Stimulated activated CD8-positive, alpha-beta memory T cell treated with anti-CD3 and anti-CD28 coated beads, Interleukin-4, amount 100 ng/mL, for 1 hour (primary cell): ENCODE data around the gene AFF2.

Experiments used
- DNase-seq, 2 donors: peaks; one replicate each; pipeline ENCODE4 v3.0.0-alpha.2; 2020; ENCODE audit warnings: low read depth in 2 of 2, low spot score in 1 of 2

Gene AFF2

DNA sequence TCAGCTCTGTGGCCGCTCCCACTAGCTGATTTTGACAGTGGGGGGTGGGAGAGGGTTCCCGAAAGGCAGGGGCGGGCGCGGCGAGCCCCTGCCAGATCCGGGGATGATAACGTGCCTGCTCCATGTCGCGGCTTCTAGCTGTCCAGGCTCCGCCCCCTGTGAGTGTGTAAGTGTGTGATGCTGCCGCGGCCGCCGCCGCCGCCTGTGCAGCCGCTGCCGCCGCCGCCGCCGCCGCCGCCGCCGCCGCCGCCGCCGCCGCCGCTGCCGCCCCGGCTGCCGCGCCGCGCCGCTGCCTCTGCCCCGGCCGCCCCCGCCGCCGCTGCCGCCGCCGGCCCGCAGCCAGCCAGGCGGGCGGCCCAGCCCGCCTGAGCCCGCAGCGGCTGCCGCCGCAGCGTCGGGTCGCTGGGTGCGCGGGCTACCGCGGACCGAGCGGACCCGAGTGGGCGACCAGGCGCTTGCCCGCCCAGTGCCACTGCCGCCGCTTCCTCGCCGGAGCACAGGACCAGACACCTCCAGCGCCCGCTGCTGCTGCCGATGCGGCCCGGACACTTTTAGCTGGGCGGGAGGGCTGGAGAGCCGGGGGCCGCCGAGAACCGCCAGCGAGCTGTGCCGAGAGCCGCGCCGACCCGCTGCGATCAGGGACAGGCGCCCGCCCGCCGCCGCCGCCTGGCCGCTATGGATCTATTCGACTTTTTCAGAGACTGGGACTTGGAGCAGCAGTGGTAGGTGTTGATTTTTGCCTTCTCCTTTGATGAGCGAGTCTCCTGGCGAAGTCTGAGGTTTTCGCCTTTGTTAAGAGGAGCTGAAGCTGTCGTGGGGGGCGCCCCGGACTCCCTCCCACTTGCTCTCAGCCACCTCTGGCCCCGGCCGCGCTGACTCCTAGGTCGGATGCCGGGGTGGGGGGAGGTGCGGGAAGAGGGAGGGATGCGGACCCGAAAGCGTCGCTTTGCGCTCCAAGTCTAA, at the start of gene AFF2:
Gene AFF2 (plus strand): TSS at position 195 of the 963 bp plus-strand sequence. CDS start 481 bp downstream, at position 676.
- DNase-seq = no peak

DNA sequence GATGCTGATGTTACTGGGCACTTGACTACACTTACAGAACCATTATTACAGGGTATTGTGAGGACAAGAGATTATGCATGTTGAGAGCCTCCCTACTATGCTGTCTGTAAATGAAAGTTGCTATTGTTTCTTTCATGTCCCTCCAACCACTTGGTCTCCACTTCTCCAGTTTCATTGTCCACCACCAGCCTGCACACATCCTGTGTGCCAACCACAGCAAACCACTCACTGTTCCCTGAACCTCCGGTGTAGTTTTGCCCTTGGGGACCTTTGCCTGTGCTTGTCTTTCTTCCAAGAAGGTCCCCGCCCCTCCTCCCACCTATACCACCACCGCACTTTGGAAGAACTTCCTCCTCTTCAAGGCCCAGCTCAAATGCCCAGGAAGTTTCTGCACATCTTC, 43.1 kb upstream of the AFF2 start:
- no peak for DNase-seq

DNA sequence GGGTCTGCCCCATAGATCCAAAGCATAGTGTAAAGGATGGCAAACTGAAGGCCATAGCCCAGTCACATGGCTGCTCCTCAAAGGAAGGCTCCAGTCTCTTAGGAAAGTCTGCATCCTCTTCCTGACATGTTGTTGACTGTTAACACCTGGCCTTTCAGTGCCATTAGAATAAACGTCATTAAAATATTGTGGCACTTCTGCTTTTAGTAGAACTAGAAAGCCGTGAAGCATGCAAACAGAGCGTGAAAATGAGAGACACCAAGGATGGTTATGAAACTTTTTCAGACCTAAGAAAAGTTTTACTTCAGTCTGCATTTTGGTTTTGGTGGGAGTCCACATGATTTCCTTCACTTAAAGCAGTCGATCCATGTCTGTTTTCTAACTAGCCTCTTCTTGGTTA, 41.1 kb upstream of the AFF2 start:
- no peak for DNase-seq

- DNase-seq = no peak
These were observed 34.1 kb upstream of the AFF2 start for GRCh38 chrX:148466292-148466691.

DNA sequence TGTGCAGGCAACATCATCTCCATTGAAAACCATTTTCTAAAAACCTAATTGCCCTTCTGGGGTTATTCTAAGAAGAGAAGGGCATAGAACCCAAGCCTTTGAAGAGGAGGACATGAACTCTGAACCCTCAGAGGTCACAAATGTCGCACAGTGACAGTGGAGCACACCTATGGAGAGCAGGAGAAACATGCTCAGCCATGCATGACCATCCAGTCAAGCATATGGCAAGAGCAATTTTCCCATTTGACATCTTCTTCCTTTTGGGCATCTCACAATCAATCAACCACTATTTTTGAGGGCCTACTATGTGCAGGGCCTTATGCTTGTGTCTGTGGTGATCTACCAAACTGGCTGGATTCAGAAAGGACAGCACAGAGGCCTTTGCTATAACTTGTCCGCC, 30.1 kb upstream of the AFF2 start:
- DNase-seq = no peak

GRCh38 chrX:148474030-148474429, 26.4 kb upstream of the AFF2 start:
- DNase-seq = no peak

- DNase-seq = no peak
These were observed 8.4 kb upstream of the AFF2 start for GRCh38 chrX:148492057-148492456.

- DNase-seq = no peak
These were observed 5.2 kb upstream of the AFF2 start for GRCh38 chrX:148495176-148495575.

DNA sequence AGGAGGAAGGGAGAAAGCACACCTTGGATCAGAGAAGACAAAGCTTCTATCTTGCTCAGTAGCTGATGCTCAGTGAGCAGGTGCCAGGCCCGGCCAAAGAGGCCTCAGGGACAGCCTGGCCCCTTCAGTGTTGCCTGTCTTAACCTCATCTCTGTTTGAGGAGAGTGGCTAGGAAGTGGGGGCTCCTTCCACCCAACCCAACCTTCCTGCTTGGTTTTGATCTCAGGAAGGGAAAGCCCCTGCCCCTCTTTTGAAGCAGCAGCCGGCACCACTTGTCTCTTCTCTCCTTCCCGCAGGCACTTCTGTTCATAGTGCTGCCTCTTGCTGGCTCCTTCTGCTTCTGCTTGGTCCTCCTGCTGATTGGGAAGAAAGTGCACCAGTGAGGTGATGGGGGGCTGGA, 2.4 kb upstream of the AFF2 start:
- DNase-seq = no peak

DNA sequence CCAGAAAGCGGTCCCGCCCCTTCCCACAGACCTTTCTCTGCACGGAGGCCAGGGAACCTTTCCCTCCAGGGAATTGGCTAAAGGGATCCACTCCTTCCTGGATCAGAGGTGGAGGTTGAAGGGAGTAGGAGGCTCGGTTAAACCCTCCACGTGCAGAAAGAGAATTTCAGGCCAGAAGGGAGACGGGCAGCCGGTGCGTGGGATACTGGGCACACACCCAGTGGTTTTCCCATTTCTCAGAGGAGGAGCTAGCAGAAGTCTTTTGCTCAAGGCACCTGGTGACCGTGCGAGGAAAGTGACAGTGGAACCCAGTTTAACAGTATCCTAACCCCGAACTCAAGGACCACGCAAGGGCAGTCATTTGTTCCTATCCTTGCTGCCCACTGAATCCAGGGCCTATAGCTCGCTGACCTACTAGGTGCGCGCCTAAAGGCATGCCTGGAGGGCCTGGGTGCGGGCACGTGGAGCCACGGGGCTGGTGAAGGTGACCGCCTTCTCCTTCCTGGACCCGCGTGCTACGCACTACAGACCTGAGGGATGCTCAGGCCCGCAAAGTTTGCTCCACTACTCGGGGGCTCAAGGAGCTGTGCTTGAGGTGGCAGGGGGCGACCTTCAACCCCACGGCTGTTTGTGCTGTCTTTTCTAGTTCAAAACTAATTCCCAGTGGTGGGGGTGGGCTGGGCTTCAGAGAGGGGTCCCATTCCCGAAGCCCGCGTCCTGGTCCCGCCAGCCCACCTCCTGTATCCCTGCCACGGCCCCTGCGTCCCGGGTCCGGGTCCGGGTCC, 587 bp upstream of the AFF2 start:
- no peak for DNase-seq

- DNase-seq = no peak
These were observed 1.1 kb downstream of the AFF2 start for GRCh38 chrX:148501386-148502066.

DNA sequence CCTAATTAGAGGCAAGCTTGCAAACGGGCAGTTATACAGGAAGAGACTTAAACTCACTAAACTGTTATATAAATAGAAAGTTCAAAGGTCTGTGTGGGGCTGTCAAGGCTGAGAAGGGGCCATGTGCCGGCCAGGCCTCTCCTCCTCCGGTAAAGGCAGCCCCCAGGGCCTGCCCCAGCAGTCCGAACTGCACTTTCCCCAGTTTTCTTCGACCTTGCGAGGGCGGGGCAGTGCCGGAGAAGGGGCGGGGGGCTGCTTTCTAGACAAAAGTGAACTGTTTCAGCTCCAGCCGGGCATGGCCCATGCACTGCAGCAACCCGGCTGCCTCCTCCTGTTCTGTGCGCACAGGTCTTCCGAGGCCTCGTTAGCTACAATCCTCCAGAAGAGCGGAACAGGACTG, 4.1 kb downstream of the AFF2 start:
- no peak for DNase-seq

GRCh38 chrX:148507418-148507817, 7.0 kb downstream of the AFF2 start:
- DNase-seq = no peak

DNA sequence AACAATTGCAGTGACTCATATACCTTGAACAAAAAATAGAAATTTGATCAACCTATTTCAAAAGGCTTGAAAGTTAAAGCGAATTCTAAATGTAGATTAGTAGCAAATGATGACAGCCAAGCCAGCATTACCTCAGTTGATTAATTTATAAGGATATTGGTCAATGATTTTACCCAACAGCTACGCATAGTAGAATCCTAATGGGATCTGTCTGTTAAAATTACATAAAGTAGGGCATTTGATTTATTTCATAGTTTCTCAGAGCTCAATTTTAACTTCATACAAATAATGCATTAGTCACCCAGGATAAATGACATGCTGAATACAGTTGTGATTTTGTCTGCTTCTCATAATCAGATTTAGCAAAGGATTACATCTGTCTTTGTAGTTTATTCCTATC, 12.0 kb downstream of the AFF2 start:
- DNase-seq = no peak

DNA sequence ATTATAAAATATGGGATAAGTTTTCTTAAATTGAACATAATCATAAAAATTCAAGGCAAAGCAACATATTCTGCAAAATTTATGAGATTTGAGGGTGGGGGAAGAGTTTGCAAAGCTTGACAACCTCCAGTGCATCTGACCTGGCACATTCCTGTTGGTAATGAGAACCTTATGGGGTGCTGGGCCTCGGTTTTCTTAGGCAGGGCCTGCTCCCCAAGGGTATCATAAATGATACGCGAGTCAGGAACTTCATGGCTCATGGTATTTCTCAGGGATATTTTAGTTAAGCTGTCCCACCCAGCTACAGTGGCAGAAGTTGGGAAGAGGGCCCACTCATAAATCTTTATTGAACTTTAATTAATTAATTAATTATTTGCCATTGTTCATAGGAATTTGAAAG, 13.2 kb downstream of the AFF2 start:
- DNase-seq = no peak

GRCh38 chrX:148517176-148517575, 16.8 kb downstream of the AFF2 start:
- DNase-seq = no peak

DNA sequence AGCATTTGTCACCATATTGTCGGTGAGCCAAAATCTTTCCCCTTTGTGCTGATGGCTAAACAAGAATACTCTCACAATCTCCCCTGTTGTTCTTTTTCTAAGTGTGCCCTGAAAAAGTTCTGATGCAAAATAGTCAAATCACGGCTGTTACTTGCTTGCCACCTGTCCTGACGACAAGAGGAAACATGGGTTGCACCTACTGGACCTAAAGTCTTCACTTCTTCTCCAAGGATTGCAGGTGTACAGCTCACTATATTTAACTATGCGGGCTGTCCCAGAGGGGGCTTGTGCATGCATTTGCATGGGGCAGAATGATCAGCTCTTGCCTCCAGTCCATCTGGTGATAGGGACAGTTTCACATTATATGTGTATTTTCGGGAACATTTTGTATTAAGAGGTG, 21.6 kb downstream of the AFF2 start:
- DNase-seq = no peak

GRCh38 chrX:148523303-148524080, 23.1 kb downstream of the AFF2 start:
- DNase-seq = no peak

GRCh38 chrX:148530464-148531077, 30.2 kb downstream of the AFF2 start:
- DNase-seq = no peak

DNA sequence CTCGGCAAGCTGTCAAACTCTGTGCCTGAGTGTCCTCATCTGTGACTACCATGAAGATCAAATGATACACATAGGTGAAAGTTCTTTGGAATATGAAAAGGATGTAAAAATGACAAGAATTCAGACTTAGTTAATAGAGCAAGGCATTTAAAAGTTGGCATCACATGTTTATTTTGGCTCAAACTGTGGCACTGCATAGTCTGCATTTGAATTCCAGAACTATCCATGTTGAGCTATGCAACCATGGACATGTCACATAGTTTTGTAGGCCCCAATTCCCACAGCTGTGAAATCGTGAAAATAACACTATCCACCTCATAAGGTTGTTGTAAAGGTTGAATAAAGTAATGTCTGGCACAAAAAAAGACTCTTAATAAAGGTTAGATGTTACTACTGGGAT, 33.9 kb downstream of the AFF2 start:
- DNase-seq = no peak
